ENCODE results near the gene SMC1B.
"Not testable (repeated sequence)": the region's sequence is repeated elsewhere in the genome, so short reads cannot be mapped to it uniquely, and the experiment has no call there.

DNA sequence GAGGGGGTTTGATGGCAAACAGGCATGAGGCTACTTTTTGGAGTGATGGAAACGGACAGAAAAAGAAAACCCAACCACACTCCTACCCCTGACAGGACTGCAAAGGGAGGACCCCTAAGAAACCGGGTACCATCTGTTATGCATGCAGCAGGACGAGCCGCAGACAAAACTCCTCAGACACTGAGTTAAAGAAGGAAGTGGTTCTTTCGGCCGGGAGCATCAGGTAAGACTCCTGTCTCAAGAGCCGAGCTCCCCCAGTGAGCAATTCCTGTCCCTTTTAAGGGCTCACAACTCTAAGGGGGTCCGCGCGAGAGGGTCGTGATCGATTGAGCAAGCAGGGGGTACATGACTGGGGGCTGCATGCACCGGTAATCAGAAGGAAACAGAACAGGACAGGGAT lies 27.3 kb upstream of the SMC1B start:
- TF ChIP-seq, protein P1, sequence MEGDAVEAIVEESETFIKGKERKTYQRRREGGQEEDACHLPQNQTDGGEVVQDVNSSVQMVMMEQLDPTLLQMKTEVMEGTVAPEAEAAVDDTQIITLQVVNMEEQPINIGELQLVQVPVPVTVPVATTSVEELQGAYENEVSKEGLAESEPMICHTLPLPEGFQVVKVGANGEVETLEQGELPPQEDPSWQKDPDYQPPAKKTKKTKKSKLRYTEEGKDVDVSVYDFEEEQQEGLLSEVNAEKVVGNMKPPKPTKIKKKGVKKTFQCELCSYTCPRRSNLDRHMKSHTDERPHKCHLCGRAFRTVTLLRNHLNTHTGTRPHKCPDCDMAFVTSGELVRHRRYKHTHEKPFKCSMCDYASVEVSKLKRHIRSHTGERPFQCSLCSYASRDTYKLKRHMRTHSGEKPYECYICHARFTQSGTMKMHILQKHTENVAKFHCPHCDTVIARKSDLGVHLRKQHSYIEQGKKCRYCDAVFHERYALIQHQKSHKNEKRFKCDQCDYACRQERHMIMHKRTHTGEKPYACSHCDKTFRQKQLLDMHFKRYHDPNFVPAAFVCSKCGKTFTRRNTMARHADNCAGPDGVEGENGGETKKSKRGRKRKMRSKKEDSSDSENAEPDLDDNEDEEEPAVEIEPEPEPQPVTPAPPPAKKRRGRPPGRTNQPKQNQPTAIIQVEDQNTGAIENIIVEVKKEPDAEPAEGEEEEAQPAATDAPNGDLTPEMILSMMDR (IDR thresholded peaks at IDR 0.05), result not testable (repeated sequence)
- TF ChIP-seq EZH2 (IDR thresholded peaks at IDR 0.05), result not testable (repeated sequence)

All from neural progenitor cell (in vitro differentiated cells).